COLO668 (cell line): ENCODE results near the gene GOLGA6L7.
"Not testable (repeated sequence)": the region's sequence is repeated elsewhere in the genome, so short reads cannot be mapped to it uniquely, and the experiment has no call there.

Source experiments
- DNase-seq: peaks from one replicate; lab custom pipeline; 2025; ENCODE audit not compliant: unreplicated experiment; lab: John Stamatoyannopoulos, UW

The GOLGA6L7 gene

DNA sequence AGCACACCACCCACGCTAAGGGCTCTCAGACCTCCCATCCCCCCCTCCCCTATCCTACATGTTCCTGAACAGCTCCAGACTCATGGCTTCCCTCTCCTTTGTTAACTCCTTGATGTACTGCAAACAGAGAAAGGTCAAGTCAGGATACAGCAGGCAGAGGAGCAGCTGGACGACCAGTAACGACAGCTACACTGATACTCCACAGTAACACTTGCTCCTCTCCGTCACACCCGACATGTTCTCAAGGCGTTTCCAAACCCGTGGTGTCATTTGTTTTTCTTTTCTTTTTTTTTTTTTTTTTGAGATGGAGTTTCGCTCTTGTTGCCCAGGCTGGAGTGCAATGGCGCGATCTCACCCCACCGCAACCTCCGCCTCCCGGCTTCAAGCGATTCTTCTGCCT is 4.3 kb downstream of the GOLGA6L7 start:
- not testable (repeated sequence) for DNase-seq

DNA sequence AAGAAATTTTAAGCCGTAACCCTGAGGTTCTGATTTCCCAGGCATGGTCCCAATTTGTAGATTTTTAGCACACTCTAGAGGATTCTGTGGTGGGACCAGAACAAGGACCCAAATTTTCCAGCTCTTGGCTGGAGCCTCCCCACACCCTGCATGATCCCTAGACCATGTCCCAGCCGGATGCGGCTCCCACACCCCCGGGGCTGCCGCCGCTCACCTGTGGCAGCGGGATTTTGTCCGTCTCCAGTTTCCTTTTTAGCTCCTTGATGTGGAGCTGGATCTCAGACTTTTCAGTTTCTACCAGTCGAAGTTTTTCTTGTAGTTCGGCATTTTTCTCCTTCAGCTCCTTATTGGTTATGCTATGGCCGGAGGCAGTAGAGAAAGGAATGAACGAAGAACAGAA is 4.9 kb downstream of the GOLGA6L7 start:
- DNase-seq, result not testable (repeated sequence)

DNA sequence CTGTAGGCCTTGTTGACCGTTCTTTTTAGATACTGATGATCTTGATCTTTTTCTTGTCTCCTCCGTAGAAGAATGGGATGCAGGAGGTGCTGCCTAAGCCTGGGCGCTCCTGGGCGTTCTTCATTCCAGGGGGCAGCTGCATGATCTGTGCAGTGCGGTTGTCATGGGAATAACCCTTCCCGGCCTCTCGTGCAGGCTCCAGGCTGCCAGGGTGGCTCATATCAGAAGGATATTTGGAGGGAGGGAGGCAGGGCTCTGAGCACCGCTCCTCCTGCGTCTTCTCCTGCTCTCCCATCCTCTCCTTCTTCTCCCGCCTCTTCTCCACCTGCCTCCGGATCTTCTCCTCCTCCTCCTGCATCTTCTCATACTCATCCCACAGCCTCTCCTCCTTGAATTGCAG is 6.2 kb downstream of the GOLGA6L7 start:
- not testable (repeated sequence) for DNase-seq

DNA sequence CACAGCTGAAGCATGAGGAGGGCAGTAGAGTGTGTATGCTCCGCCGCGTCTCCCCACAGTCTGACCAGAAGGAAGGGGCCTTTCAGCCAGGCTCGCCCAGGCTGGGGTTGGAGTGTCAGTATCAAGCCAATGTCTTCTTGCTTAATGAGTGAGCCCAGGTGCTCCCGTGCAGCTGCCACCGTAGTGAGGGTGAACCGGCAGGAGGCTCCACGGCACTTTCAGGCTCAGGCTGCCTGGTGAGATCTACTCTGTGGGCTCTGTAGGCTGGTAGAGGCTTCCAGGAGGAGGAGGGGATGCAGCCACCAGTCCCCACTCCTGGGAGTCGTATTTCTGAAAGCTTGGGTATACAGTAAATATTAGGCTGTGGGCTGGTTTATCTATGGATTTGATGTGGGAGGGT is 8.2 kb downstream of the GOLGA6L7 start:
- DNase-seq, result not testable (repeated sequence)

DNA sequence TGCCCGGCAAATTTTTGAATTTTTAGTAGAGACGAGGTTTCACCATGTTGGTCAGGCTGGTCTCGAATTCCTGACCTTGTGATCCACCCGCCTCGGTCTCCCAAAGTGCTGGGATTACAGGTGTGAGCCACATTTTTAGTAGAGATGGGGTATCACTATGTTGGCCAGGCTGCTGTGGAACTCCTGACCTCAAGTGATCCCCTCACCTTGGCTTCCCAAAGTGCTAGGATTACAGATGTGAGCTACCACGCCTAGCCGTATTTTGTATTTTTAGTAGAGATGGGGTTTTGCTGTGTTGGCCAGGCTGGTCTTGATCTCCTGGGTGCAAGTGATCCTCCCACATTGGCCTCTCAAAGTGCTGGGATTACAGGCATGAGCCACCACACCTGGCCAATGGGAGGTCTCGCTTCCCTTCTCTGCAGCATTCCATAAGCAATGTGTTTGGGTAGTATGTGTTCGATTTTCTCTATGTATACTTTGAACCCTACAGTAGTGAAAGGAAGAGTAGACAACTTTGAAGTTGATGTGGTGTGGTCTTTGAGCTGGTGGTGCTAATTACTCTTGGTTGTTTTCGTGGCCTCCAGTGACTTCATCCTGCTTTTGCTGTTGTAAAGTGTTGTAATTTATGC is 13.4 kb downstream of the GOLGA6L7 start:
- DNase-seq, result not testable (repeated sequence)

DNA sequence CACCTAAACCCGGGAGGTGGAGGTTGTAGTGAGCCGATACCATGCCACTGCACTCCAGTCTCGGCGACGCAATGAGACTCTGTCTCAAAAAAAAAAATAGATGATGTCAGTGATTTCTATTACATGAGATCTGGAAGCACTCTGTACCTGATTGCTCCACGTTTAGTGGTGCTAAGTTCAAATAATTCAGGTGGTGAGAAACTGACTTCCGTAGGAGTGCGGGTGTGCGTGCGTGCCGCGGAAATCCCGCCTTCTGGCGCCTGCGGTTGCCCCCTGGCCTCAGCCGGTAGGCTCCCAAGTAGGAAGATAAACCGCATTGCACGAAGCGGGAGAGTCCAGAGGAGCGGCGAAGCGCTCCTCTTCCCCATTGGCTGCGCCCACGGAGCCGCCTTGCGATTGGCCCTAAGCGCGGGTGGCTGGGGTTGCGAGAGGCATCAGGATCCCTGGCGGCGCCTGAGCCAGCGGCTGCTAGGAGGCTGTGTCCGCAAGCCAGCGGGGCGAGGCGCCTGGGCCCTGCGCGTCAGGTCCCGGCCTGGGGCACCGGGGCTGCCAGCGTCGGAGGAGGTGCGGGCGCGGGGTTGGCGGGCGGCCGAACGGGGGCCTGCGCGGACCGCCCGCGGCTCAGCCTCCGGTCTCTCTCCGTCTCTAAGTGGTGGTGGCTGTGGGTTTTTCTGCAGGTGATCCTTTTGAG is 16.4 kb downstream of the GOLGA6L7 start:
- peak; percentile 88 for DNase-seq

DNA sequence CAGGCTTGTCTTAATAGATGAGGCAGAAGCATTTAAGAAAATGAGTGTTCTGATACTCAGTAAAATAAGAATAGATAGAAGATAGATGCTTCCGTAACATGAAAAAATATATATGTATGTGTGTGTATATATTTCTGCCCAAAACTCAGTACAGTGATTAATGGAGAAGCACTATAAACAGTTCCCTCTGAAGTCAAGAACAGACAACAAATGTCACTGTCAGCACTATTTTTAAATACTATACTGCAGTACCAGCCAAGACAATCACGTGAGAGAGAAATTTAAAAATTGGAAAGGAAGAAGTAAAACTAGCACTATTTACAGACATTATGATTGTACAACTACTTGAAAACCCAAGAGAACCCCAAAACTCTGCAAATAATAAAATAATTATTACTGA is 27.0 kb downstream of the GOLGA6L7 start:
- not testable (repeated sequence) for DNase-seq

DNA sequence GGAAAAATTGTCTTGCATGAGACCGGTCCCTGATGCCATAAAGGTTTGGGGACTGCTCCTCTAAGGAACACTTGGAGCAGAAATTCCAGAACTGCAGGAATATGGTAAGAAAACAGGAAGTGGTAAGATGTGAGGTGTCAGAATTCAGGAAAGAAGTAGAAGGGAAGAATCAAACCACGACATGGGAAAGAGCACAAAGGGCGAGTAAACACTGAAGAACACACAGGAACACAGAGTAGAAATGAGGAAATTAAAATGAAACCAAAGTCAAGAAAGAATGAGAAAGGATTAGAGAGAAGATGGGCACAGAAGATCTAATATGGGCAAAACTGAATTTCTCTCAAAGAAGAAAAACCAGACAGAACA is 28.5 kb downstream of the GOLGA6L7 start:
- not testable (repeated sequence) for DNase-seq

DNA sequence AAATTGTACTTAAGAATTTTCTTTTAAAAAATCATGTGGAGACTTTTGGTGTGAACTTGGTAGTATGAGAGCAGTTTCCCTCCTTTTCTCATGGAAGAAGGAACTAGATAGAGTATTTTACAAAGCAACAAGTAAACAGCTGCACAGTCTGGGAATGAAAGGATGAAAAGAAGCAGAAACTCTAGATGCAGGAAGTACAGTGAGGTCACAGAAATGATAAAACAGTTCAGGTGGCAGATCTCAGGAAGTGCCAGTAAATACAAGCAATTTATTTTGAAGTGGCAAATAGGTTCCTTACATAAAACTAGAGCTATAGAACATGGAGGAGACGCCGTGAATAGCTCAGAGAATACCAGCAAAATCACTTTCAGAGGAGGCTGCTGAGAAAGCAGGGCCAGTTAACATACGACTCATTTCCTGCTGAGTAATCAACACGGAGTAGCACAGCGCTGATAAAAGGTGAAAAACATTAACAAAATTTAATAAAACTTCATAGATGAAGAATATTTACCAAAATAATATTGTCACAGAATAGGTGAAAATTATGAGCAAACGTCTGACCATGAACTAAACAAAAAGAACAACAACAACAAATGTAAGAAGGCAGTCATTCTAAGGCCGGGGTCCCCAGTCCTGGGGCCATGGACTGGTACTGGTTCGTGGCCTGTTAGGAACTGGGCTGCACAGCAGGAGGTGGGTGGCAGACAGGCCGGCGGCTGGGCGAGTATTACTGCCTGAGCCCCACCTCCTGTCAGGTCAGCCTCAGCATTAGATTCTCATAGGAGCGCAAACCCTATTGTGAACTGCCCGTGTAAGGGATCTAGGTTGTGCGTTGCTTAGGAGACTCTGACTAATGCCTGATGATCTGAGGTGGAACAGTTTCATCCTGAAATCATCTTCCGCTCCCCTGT is 29.2 kb downstream of the GOLGA6L7 start:
- not testable (repeated sequence) for DNase-seq

DNA sequence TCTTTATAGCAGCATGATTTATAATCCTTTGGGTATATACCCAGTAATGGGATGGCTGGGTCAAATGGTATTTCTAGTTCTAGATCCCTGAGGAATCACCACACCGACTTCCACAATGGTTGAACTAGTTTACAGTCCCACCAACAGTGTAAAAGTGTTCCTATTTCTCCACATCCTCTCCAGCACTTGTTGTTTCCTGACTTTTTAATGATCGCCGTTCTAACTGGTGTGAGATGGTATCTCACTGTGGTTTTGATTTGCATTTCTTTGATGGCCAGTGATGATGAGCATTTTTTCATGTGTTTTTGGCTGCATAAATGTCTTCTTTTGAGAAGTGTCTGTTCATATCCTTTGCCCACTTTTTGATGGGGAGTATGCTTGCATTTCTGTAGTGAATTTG is 30.3 kb downstream of the GOLGA6L7 start:
- not testable (repeated sequence) for DNase-seq

DNA sequence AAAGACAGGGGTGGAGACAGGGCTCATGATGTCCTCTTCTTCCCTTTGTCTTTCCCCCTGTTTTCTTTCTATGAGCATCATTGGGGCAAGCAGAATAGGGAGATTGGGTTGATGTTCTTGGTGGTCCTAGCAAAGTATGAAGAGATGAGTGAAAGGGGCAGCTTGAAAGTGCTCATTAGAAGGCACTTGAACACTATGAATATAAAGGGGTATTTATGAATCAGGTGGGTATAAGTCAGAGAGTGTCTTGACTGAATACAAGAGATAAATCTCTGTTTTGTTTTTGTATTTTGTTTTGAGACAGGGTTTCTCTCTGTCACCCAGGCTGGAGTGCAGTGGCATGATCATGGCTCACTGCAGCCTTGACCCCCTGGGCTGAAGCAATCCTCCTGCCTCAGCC is 34.4 kb downstream of the GOLGA6L7 start:
- DNase-seq, result not testable (repeated sequence)

DNA sequence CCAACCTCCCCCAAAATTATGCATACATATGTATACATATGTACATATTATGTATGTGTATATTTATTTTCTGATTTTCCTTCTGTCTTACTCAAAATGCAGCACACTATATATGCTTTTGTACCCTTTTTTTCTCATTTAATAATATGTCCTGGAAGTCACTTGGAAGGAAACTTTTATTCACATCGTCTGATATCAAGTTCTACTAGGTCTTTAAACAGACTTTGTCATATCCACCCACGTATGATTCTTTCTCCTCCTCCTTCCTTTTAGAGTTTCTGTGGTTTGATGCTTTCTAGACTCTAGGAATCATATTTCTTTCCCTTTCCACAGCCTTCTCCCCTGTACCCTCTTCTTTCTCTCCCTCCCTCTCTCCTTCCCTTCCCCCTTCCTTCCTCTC is 35.1 kb downstream of the GOLGA6L7 start:
- not testable (repeated sequence) for DNase-seq

DNA sequence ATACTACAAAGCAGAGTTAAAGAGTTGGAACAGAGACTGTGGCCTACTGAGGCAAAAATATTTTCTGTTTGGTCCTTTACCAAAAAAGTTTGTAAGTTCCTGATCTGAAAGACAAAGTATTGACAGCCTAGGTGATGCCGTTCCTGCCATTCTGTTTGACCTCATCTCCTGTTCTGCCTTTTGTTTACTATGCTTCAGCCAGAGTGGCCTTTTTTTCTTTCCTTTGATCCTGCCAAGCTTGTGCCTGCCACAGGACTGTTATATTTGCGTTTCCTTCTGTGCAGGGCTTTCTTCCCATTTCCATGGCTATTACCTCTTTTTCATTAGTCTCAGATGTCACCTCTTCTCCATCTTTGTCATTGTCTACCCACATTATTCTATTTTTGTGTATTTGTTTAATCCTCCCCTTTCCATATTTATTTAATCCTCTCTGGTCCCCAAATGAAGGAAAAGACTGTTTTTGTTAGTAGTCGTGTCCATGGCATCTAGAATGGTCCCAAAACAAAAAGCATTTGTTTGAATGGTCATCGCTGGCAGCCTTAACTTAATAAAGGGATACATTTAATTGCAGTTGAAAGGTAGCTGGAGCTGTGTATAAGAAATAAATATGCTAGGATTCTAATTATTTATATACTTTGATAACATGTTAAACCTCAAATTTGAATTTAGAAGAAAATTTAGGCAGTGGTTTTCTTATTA is 36.4 kb downstream of the GOLGA6L7 start:
- DNase-seq, result not testable (repeated sequence)

DNA sequence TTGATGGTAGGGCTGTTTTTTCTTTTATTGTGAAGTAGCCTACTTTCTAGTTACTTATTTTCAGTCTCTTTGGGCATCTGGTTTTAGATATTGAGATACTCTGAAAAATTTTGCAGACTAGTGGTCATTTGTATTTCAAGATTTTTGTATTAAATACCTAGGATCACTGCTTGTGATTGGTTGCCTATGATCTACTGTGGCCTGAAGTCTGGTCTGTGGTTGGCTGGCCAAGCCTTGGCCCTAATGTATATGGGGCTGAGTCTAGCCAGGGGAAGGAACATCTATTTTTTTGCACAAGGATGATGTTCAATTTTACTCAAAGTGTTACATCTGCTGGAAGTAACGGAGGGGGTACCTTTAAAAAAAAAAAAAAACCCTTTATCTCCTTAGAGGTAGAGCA is 38.0 kb downstream of the GOLGA6L7 start:
- not testable (repeated sequence) for DNase-seq

DNA sequence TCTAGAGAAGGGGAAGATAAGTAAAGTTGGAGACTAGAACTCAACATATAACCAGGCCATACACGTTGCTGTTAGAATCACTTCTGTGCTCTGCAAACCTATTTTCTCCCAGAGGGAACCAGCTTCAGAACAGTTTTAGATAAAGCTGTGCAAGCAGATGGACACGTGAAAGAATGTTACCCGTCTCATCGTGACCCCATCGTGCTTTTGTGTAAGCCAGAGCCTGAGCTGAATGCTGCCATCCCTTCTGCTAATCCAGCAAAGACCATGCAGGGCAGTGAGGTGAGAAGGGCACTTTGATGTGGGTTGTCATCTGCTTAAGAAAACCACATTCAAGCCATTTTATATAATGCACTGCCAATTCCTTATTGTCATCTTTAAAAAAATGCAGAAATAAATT is 40.3 kb downstream of the GOLGA6L7 start:
- DNase-seq, result not testable (repeated sequence)

DNA sequence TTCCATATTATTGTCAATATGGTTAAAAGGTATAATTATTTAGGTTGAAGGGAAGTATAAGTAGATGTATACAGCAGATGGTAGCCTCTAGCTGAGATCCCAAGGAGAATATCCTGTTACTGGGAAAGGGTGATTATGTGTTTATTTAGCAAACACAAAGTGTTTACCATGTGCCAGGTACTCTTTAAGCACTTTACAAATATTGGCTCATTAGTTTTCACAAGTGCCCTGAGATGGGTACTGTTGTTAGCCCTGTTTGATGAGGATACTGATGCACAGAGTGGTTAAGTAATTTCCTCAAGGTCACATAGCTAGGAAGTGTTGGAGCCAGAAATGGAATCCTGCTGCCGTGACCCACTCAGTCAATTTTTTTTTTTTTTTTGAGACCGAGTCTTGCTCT is 48.1 kb downstream of the GOLGA6L7 start:
- DNase-seq, result peak; percentile 16

DNA sequence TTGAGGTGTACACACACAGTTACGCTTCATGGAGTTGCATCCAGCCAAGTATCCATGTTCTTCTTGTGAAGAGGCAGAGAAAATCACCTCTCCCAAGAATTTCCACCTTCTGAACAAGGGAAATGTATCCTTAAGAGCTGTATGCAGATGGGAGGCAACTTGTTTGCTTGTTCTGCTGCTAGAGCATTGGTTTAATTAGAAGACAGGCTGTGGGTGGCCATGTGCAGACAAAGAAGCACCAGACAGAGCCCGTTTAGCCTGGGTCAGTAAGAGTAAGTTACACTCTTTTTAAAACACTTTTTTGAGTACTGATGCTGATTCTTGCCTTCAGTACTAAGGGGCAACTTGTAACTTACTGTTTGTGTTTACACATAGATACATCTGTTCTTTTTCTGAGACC is 50.2 kb downstream of the GOLGA6L7 start:
- DNase-seq, result not testable (repeated sequence)

DNA sequence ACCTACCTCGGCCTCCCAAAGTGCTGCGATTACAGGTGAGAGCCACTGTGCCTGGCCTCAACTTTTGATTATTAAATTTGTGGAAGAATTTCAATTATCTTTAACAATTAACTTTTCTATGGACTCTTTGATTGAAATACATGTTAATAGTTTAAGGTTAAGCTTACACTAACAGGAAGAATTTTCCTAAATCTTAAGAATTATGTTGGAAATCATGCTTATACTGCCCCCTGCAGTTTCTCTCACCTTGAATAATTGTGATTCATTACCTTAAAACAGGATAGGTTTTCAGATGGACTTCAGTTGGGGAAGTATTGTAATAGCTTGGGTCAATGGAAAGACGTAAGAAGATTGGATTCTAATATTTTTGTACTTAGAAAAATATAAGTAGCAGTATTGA is 54.2 kb downstream of the GOLGA6L7 start:
- DNase-seq, result not testable (repeated sequence)
